Endodermal cell (in vitro differentiated cells): Measurements from ENCODE around the gene PTPRN2. TPM values are rescaled to one million over a fixed set of nuclear protein-coding genes. Genes with fewer than 3 reads are reported as not detected.
A peak's percentile ranks its signal among the peaks of the same experiment; 100 is the strongest.

Source experiments
- DNase-seq: peaks from one replicate; pipeline ENCODE4 v3.0.0-alpha.2; 2017
- H3K27ac ChIP-seq: 2 replicates; pipeline ENCODE4 v1.5.1; 2013; ENCODE audit warnings: mild to moderate bottlenecking, low read depth, low read length, moderate library complexity
- H3K27me3 ChIP-seq: 2 replicates; pipeline ENCODE4 v1.6.1; 2013; ENCODE audit warnings: mild to moderate bottlenecking, low read length, moderate library complexity; ENCODE audit not compliant: insufficient read depth, control insufficient read depth, poor library complexity, severe bottlenecking
- H3K36me3 ChIP-seq: 2 replicates; pipeline ENCODE4 v1.7.0; 2013; ENCODE audit warnings: mild to moderate bottlenecking, low read length, moderate library complexity; ENCODE audit not compliant: control insufficient read depth, insufficient read depth
- H3K4me1 ChIP-seq: one replicate; pipeline ENCODE4 v1.7.0; 2013; ENCODE audit warnings: low read length; ENCODE audit not compliant: control insufficient read depth, insufficient read depth
- H3K4me3 ChIP-seq: 2 replicates; pipeline ENCODE4 v1.5.1; 2013; ENCODE audit warnings: mild to moderate bottlenecking, low read length, moderate library complexity
- H3K9ac ChIP-seq: 2 replicates; pipeline ENCODE4 v1.6.1; 2013; ENCODE audit warnings: mild to moderate bottlenecking, low read length, moderate library complexity; ENCODE audit not compliant: poor library complexity, severe bottlenecking; ENCODE audit errors: extremely low read depth
- H3K9me3 ChIP-seq: 2 replicates; pipeline ENCODE4 v1.6.1; 2013; ENCODE audit warnings: mild to moderate bottlenecking, low read length, moderate library complexity; ENCODE audit not compliant: control insufficient read depth
- H3K27ac Mint-ChIP-seq: 2 replicates; pipeline ENCODE4 v1.8.0; 2020; ENCODE audit warnings: mixed read lengths
- H3K27me3 Mint-ChIP-seq: 2 replicates; pipeline ENCODE4 v1.8.0; 2021; ENCODE audit warnings: mild to moderate bottlenecking, mixed read lengths; ENCODE audit not compliant: insufficient read depth
- H3K36me3 Mint-ChIP-seq: 2 replicates; pipeline ENCODE4 v1.8.0; 2020; ENCODE audit warnings: low read depth, mixed read lengths
- H3K4me1 Mint-ChIP-seq: 2 replicates; pipeline ENCODE4 v1.8.0; 2020; ENCODE audit warnings: mixed read lengths
- H3K4me3 Mint-ChIP-seq: 2 replicates; pipeline ENCODE4 v1.8.0; 2020; ENCODE audit warnings: mild to moderate bottlenecking, moderate library complexity, mixed read lengths
- H3K9me3 Mint-ChIP-seq: 2 replicates; pipeline ENCODE4 v1.8.0; 2020; ENCODE audit warnings: mild to moderate bottlenecking, mixed read lengths
- CTCF ChIP-seq: fragments of 200-600 bp; sonication (generic); conservative IDR thresholded peaks from 2 replicates; pipeline ENCODE4 v1.5.0; 2021; ENCODE audit warnings: antibody characterized with exemption, mild to moderate bottlenecking
- WGBS, 2 experiments: methylation state at CpG; one replicate each; pipeline versions ENCODE4 v1.1.5 to v1.1.7; 2013; ENCODE audit warnings: missing lambda C conversion rate in 2 of 2, mixed read lengths in 1 of 2; ENCODE audit not compliant: insufficient coverage in 1 of 2, insufficient read length in 1 of 2; 5-methylcytosine and 5-hydroxymethylcytosine counted together
- total RNA-seq, 2 donors: library from RNA; stranded (reverse); fragmentation: NEBNext Ultra II Directional in 1 of 2; extraction: Animal tissue kit (Norgen Biotek cat#: 25700) in 1 of 2; gene quantifications; 2 replicates in 1 of 2; 3 replicates in 1 of 2; pipeline ENCODE4 v1.2.1, GENCODE V29; 2021

The PTPRN2 gene
- total RNA-seq, 2 donors from 2014 or later: 0.69 to 1.2 TPM

GRCh38 chr7:157943561-157943960 is 644.1 kb downstream of the PTPRN2 start:
- H3K27ac Mint-ChIP-seq: no peak overlapping the region
- H3K9me3 Mint-ChIP-seq: peaks cover 31% of the 10 kb centered on the region
- H3K36me3 Mint-ChIP-seq: no peaks in the 10 kb centered on the region

GRCh38 chr7:157941210-157941609 is 646.4 kb downstream of the PTPRN2 start:
- peak; percentile 13 for DNase-seq
- no peaks in the 10 kb centered on the region for H3K27me3 ChIP-seq
- no peak overlapping the region for H3K4me3 ChIP-seq
- H3K27ac Mint-ChIP-seq: no peak overlapping the region
- WGBS, 2 experiments: 72% methylated on average over 4 of the region's 4 CpGs; no CpG with 5 or more reads in 1 of the 2 experiments
- H3K4me1 Mint-ChIP-seq: no peaks in the 10 kb centered on the region
- H3K27ac ChIP-seq: no peak overlapping the region
- peaks cover 1% of the 10 kb centered on the region for H3K27me3 Mint-ChIP-seq
- H3K36me3 Mint-ChIP-seq: no peaks in the 10 kb centered on the region
- peaks cover 19% of the 10 kb centered on the region for H3K9me3 Mint-ChIP-seq
- no peak overlapping the region for H3K9ac ChIP-seq
- no peak for TF ChIP-seq CTCF
- H3K36me3 ChIP-seq: no peaks in the 10 kb centered on the region
- H3K9me3 ChIP-seq: peaks cover 84% of the 10 kb centered on the region
- no peak overlapping the region for H3K4me3 Mint-ChIP-seq
- H3K4me1 ChIP-seq: no peaks in the 10 kb centered on the region

More at GRCh38 chr7:157943561-157943960, 644.1 kb downstream of the PTPRN2 start:
- Mint-ChIP-seq H3K4me1 (no peaks in the 10 kb centered on the region), H3K27me3 (no peaks in the 10 kb centered on the region), H3K4me3 (no peak overlapping the region)
- H3K36me3 ChIP-seq: no peaks in the 10 kb centered on the region
- H3K27me3 ChIP-seq: no peaks in the 10 kb centered on the region
- H3K4me3 ChIP-seq: no peak overlapping the region
- DNase-seq: peak; percentile 23
- WGBS, 2 experiments: 87 to 92% methylated on average over 5 to 6 of the region's 6 CpGs
- no peaks in the 10 kb centered on the region for H3K4me1 ChIP-seq
- no peak overlapping the region for H3K9ac ChIP-seq
- H3K27ac ChIP-seq: no peak overlapping the region
- peaks cover 84% of the 10 kb centered on the region for H3K9me3 ChIP-seq
- no peak for TF ChIP-seq CTCF

GRCh38 chr7:157940497-157940896 is 647.1 kb downstream of the PTPRN2 start:
- Histone ChIP-seq H3K4me1 (no peaks in the 10 kb centered on the region), H3K36me3 (no peaks in the 10 kb centered on the region), H3K27ac (no peak overlapping the region), H3K4me3 (no peak overlapping the region), H3K27me3 (no peaks in the 10 kb centered on the region), H3K9ac (no peak overlapping the region), H3K9me3 (peaks cover 86% of the 10 kb centered on the region)
- Mint-ChIP-seq H3K9me3 (peaks cover 19% of the 10 kb centered on the region), H3K4me1 (no peaks in the 10 kb centered on the region), H3K36me3 (no peaks in the 10 kb centered on the region), H3K27ac (no peak overlapping the region), H3K4me3 (no peak overlapping the region), H3K27me3 (peaks cover 1% of the 10 kb centered on the region)
- TF ChIP-seq CTCF: no peak
- DNase-seq: peak; percentile 10
- 80 to 83% methylated on average over 3 to 6 of the region's 7 CpGs for WGBS, 2 experiments
